ENCODE measurements around the gene IZUMO2.

DNA sequence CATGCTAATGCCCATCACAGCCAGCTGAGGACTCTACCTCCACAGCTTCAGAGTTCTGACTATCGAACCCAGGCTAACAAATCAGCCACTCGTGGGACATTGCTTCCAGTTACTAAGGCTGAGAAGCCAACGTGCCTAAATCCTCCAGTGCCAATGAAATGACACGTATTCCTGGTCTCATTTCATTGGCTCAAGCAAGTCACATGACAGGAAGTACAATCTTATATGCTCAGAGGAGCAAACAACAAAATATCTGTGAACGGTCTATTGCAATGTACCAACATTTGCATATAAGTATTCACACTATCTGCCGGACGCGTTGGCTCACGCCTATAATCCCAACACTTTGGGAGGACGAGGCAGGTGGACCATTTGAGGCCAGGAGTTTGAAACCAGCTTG is 12.8 kb upstream of the IZUMO2 start:
- TF ChIP-seq, protein P1, sequence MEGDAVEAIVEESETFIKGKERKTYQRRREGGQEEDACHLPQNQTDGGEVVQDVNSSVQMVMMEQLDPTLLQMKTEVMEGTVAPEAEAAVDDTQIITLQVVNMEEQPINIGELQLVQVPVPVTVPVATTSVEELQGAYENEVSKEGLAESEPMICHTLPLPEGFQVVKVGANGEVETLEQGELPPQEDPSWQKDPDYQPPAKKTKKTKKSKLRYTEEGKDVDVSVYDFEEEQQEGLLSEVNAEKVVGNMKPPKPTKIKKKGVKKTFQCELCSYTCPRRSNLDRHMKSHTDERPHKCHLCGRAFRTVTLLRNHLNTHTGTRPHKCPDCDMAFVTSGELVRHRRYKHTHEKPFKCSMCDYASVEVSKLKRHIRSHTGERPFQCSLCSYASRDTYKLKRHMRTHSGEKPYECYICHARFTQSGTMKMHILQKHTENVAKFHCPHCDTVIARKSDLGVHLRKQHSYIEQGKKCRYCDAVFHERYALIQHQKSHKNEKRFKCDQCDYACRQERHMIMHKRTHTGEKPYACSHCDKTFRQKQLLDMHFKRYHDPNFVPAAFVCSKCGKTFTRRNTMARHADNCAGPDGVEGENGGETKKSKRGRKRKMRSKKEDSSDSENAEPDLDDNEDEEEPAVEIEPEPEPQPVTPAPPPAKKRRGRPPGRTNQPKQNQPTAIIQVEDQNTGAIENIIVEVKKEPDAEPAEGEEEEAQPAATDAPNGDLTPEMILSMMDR (IDR thresholded peaks at IDR 0.05) = no peak
- TF ChIP-seq POLR2A (IDR thresholded peaks at IDR 0.05) = no peak

All from body of pancreas (tissue), 4 donors.